H1 (cell line): Measurements from ENCODE around the gene GNG13. TPM values are rescaled to one million over a fixed set of nuclear protein-coding genes. Genes with fewer than 3 reads are reported as not detected.

Source experiments
- EGR1 ChIP-seq: IDR thresholded peaks from 2 replicates; pipeline ENCODE4 v1.6.1; 2011; ENCODE audit warnings: low read depth, low read length, borderline replicate concordance
- FOSL1 ChIP-seq: IDR thresholded peaks from 2 replicates; pipeline ENCODE4 v1.6.1; 2011; ENCODE audit warnings: mild to moderate bottlenecking, low read depth, low read length, moderate library complexity; ENCODE audit not compliant: insufficient read depth
- MAFK ChIP-seq: IDR thresholded peaks from 2 replicates; pipeline ENCODE4 v1.6.1; 2012; ENCODE audit warnings: low read depth, mild to moderate bottlenecking, improper control_type of control experiment, low read length
- polyA plus RNA-seq, 7 experiments: library from polyadenylated mRNA; depleted of rRNA in 3 of 7; stranded (reverse) in 5 of 7; unstranded in 2 of 7; fragments of >200 nt in 5 of 7; fragments of 200-250 nt in 2 of 7; gene quantifications; 1 replicate in 5 of 7; 2 replicates in 1 of 7; 4 replicates in 1 of 7; pipeline versions ENCODE4 v1.2.1 to v1.2.3, GENCODE V29; 2011 to 2013; ENCODE audit warnings: missing spikeins in 2 of 7, mixed read lengths in 2 of 7
- total RNA-seq: library from RNA; stranded (reverse); fragmentation: NEBNext Ultra II Directional; extraction: Animal tissue kit (Norgen Biotek cat#: 25700); gene quantifications from 2 replicates; pipeline ENCODE4 v1.2.1, GENCODE V29; 2021
- TF ChIP-seq, protein P1 (sequence below): fragments of 300-600 bp; sonication (generic); IDR thresholded peaks from 2 replicates; pipeline ENCODE4 v1.7.1; 2012; ENCODE audit warnings: low read length, moderate library complexity, mild to moderate bottlenecking, inconsistent platforms; ENCODE audit not compliant: insufficient replicate concordance
- TF ChIP-seq, protein P2 (sequence below): IDR thresholded peaks from 2 replicates; pipeline ENCODE4 v1.6.1; 2012; ENCODE audit warnings: inconsistent platforms

The GNG13 gene
- total and polyA plus RNA-seq, 2 of the 8 experiments (the other 6 are each of a cell fraction or from before 2014, with no cell fraction given): not detected

DNA sequence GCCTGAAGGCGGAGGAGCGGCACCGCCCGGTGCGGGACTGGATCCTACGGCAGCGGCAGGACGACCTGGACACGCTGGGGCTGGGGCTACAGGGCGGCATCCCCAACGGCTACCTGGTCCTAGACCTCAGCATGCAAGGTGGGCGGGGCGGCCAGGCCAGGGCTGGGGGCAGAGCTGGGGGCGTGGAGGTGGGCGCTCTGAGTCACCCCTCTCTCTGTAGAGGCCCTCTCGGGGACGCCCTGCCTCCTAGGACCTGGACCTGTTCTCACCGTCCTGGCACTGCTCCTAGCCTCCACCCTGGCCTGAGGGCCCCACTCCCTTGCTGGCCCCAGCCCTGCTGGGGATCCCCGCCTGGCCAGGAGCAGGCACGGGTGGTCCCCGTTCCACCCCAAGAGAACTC, 32.1 kb downstream of the GNG13 start (continued):
- TF ChIP-seq, protein P1, sequence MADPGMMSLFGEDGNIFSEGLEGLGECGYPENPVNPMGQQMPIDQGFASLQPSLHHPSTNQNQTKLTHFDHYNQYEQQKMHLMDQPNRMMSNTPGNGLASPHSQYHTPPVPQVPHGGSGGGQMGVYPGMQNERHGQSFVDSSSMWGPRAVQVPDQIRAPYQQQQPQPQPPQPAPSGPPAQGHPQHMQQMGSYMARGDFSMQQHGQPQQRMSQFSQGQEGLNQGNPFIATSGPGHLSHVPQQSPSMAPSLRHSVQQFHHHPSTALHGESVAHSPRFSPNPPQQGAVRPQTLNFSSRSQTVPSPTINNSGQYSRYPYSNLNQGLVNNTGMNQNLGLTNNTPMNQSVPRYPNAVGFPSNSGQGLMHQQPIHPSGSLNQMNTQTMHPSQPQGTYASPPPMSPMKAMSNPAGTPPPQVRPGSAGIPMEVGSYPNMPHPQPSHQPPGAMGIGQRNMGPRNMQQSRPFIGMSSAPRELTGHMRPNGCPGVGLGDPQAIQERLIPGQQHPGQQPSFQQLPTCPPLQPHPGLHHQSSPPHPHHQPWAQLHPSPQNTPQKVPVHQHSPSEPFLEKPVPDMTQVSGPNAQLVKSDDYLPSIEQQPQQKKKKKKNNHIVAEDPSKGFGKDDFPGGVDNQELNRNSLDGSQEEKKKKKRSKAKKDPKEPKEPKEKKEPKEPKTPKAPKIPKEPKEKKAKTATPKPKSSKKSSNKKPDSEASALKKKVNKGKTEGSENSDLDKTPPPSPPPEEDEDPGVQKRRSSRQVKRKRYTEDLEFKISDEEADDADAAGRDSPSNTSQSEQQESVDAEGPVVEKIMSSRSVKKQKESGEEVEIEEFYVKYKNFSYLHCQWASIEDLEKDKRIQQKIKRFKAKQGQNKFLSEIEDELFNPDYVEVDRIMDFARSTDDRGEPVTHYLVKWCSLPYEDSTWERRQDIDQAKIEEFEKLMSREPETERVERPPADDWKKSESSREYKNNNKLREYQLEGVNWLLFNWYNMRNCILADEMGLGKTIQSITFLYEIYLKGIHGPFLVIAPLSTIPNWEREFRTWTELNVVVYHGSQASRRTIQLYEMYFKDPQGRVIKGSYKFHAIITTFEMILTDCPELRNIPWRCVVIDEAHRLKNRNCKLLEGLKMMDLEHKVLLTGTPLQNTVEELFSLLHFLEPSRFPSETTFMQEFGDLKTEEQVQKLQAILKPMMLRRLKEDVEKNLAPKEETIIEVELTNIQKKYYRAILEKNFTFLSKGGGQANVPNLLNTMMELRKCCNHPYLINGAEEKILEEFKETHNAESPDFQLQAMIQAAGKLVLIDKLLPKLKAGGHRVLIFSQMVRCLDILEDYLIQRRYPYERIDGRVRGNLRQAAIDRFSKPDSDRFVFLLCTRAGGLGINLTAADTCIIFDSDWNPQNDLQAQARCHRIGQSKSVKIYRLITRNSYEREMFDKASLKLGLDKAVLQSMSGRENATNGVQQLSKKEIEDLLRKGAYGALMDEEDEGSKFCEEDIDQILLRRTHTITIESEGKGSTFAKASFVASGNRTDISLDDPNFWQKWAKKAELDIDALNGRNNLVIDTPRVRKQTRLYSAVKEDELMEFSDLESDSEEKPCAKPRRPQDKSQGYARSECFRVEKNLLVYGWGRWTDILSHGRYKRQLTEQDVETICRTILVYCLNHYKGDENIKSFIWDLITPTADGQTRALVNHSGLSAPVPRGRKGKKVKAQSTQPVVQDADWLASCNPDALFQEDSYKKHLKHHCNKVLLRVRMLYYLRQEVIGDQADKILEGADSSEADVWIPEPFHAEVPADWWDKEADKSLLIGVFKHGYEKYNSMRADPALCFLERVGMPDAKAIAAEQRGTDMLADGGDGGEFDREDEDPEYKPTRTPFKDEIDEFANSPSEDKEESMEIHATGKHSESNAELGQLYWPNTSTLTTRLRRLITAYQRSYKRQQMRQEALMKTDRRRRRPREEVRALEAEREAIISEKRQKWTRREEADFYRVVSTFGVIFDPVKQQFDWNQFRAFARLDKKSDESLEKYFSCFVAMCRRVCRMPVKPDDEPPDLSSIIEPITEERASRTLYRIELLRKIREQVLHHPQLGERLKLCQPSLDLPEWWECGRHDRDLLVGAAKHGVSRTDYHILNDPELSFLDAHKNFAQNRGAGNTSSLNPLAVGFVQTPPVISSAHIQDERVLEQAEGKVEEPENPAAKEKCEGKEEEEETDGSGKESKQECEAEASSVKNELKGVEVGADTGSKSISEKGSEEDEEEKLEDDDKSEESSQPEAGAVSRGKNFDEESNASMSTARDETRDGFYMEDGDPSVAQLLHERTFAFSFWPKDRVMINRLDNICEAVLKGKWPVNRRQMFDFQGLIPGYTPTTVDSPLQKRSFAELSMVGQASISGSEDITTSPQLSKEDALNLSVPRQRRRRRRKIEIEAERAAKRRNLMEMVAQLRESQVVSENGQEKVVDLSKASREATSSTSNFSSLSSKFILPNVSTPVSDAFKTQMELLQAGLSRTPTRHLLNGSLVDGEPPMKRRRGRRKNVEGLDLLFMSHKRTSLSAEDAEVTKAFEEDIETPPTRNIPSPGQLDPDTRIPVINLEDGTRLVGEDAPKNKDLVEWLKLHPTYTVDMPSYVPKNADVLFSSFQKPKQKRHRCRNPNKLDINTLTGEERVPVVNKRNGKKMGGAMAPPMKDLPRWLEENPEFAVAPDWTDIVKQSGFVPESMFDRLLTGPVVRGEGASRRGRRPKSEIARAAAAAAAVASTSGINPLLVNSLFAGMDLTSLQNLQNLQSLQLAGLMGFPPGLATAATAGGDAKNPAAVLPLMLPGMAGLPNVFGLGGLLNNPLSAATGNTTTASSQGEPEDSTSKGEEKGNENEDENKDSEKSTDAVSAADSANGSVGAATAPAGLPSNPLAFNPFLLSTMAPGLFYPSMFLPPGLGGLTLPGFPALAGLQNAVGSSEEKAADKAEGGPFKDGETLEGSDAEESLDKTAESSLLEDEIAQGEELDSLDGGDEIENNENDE: no peak
- no peak for TF ChIP-seq EGR1
- TF ChIP-seq FOSL1: no peak
- no peak for TF ChIP-seq MAFK
- TF ChIP-seq, protein P2, sequence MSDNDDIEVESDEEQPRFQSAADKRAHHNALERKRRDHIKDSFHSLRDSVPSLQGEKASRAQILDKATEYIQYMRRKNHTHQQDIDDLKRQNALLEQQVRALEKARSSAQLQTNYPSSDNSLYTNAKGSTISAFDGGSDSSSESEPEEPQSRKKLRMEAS: no peak
